HG03378 (cell line): ENCODE data around the gene ASAP2.
"Not testable (repeated sequence)": the region's sequence is repeated elsewhere in the genome, so short reads cannot be mapped to it uniquely, and the experiment has no call there.

Experiments
- ATAC-seq: cut with Tn5 transposase; IDR thresholded peaks from one replicate; pipeline ENCODE4 v1.9.1; 2021; ENCODE audit warnings: mild to moderate bottlenecking, moderate library complexity; ENCODE audit not compliant: unreplicated experiment

The ASAP2 gene

DNA sequence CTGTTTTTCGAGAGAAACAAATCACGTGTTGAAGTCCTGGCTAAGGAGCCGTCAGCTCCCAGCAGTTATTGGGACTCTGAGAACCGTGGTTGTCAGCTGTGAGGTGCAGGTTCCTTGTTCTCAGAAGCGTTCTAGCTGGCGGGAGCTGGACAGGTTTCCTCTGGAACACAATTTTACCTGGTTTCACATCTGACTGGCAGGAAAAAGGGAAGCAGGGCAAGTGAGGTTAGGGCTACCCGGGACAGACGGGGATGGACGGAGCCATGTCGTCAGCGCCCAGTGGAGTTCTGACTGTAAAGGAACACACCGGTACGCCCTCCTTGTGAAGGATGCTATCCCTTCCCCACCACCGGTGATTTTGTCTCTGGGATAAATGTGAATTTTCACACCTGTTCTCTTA, 190.6 kb downstream of the ASAP2 start:
- no peak for ATAC-seq

DNA sequence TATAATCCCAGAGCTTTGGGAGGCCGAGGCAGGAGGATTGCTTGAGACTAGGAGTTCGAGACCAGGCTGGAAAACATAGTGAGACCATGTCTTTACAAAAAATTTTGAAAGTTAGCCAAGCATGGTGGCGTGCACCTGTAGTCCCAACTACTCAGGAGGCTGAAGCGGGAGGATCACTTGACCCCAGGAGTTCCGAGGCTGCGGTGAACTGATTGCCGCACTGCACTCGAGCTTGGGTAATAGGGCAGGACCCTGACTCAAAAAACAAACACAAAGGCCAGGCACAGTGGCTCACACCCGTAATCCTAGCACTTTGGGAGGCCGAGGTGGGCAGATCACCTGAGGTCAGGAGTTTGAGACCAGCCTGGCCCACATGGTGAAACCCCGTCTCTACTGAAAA, 191.6 kb downstream of the ASAP2 start:
- ATAC-seq: not testable (repeated sequence)

DNA sequence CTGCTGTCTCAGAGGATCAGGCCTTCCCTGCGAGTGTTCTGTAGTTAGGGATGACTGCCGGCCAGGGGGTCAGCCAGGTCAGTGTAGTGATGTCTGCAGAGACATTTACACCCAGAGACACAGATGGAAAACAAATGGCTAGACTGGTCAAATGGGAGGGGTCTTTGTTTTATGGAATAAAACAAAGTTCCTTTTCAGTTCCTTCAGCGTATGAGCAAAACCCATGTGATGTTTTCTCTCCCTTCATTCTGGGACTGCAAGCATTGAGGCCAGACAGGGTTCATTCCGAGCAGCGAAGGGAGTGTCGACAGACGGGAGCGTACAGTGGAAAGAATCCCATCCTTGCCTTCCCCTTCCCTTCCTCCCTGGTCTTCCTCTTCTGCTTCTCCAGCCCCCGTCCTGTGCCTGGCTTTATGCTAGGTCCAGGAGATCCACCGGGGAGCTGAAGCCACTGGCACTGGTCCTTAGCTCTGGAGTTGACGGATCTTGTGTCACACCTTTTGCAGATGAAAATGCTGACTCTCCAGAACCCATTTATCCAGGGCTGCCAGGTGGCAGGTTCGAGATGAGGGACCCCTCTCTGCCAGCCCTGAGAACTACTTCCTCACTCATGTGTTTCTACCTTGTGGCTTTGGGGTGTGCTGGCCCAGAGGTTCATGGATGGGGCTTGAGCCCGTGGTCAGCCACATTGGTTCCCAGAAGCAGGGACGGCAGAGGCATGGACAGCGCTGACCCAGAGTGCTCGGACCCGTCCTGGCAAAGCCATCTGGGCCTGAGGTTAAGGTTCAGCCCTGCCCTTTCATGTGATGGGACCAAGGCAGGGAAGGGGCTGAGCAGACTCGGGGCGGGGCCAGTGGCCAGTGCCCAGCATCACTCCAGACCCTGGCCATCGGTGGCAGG, 192.5 kb downstream of the ASAP2 start:
- ATAC-seq: no peak

DNA sequence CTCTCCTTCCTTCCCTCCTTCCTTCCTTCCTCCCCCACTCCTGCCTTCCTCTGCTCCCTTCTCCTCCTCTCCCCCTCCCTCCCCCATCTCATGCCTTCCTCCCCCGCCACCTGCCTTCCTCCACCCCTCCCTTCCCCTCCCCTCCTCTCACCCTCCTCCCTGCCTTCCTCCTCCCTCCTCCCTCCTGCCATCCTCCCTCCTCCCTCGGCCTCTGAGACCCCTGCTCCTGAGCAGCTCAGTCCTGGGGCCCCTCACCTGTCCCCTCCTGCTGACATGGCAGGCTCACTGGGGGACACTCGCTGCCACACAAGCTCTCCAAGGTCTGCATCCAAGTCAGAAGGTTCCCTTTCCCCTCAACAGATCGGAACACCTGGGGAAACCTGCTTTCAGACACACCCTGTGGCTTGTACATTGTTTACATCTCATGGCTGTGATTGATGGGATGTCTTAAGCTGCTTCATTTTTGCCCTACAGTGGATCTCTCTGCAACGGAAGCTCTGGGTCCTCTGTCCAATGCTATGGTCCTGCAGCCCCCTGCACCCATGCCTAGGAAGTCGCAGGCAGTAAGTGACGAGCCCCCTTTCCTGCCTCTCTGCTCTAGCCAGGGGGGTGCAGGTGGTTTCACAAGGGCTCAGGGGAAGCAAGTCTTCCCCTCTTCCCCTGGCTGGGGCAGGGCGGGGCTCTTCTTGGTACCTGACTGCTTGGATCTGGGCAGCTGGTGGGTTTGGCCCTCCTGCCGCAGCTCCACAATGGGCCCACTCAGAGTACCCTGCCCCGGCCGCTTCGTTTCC, 193.9 kb downstream of the ASAP2 start:
- ATAC-seq: no peak

DNA sequence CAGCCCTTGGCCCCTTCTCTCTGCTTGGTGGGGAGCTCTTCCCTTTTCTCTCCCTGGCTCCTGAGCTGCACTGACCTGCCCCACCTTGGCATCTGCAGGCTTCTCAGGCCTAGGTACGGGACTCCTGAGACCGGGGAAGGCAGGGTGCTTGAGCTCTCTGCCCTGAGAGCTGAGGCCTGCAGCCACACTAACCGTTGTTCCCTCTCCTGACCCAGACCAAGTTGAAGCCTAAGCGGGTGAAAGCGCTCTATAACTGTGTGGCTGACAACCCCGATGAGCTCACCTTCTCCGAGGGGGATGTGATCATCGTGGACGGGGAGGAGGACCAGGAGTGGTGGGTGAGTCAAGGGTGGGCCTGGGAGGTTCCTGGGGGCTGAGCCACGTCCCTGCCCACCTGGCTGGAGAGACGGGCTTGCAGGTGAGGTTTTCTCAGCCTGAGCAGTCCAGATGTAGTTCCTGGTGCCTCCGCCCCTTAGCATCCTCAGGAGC, 194.5 kb downstream of the ASAP2 start:
- ATAC-seq: no peak

DNA sequence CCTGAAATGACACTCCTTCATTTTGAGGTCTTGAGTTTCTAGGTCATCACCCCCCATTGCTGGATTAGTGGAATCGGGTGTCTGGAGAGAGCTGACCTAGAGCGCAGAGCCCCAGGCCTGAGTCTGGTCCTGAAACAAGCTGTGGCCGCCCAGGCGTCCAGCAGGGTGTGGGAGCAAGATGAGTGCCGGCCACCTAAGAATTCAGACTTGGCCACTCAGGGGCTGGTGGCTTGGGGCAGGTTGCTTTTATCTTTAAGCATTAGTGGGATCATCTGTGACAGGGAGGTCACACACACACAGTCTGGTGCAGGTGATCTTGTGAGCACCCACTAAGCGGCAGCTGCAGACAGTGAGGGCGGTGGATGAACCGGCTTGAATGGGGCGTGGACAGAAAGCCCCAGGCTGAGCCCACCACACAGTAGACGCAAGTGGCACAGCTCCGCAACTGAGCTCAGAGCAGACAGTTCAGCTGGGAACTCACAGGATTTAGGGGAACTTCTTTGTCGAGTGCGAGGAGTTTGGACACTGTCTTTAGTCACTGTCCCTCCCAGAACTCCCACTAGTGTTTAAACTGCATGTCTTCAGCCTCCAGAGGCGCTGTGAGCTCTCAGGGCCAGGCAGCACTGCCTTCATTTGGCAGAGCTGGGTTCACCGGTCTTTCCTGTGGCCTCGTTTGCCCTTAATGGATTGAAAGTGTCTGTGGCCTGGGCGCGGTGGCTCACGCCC, 195.2 kb downstream of the ASAP2 start:
- no peak for ATAC-seq

DNA sequence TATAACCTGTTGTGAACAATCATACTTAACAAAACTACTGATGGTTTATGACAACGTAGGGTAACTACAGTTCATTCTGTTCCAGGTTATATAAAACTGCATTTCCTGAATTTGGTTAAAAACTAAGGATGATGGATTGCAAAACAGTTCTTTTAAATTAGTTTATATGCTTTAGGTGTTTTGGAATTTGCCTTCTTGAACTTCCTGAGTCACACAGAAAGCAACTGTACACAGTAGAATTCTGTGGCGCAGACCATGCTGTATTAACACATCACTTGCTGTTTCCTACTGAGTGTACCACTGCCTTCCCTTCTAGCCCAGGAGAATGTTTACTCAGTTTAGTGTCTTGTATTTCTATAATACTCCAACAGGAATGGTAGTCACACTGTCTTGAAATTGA, 197.3 kb downstream of the ASAP2 start:
- ATAC-seq: no peak

DNA sequence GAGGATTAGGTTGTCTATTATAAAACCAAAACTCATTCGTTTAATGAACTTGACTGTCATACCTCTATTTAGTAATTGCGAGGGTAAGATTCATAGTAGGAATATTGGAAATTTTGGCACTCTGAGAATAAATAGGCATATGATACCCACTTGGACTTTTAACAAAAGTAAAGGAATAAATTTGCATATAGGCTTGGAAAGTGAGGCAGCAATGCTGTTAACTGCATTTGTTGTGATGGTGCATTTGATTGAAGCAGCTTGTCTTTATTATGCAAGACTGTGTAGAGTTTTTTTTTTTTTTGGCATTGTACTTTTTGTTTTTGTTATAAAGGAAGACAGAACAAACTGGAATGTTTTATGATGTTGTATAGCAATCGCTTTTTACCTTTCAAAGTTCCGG, 197.8 kb downstream of the ASAP2 start:
- ATAC-seq: no peak

DNA sequence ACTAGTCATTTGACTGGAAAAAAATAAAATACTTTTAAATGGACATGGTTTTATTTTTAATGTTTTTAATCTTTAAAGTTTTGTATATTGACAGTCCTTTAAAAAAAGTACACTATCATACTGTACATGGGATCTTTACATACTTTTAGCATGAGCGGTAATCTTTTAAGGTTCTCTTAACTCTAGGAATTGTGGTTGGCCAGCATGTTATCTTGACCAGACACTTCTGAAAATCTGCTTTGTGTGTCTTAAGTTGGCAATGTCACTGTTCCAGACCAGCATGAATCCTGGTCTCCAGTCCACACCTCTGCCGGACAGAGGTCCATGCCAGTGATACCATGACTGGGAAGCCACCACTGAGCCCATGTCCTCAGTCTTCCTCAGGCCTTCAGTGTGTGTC, 199.0 kb downstream of the ASAP2 start:
- no peak for ATAC-seq

DNA sequence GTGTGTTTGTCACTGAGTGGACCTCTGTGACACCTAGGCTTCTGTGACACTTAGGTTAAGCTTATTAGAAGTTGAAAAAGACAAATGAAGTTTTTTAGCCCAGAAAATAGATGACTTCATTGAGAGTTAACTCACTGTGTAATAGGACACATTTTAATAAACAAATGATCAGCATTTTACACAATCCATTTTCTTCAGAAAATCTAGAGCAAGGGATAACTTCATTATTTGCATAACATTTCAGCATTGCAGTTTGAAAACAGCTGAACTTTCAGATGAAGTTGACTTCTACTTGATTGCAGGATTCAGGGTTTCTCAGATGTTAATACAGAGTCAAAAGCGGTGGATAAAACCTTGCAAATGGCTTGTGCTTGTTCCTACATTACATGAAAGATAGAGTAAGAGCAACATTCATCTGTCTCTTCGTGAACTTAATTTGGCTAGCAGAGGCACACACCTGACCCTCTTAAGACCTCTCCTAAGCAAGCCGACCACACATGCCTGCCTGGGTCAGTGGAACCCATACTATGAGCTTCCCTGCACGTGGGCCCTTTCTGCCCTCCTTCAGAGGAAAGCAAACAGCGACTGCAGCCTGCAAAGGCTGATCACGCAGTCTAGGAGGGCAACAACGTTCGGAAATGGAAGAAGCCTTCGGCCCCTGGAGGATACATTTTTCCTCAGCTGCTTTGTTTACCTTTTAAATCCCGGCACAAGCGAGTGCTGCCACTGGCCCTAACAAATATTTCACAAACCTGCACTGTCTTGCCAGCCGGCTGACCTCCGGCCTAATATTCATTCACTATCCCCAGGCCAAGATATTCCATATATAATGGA, 200.1 kb downstream of the ASAP2 start:
- ATAC-seq: no peak

DNA sequence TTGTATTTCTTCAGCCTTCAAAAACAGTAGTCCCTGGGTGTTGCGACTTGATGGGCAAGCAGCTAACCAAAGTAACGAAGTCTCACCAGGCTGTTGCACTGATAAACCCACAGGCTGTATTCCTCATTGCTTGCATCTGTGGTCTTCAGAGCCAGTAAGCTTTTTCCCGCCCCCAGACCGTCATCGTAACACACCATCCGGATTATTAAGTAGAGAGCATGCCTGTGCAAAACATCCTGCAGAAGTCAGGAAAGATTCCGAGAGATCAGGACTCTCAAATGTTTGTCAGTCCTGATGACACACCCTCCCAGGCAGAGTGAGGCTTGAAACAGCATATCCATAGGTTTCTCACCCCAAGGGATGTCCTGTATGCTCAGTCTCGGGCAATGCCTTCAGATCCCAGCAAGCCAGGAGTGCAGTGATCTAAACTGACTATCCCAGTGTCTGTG, 200.8 kb downstream of the ASAP2 start:
- no peak for ATAC-seq

DNA sequence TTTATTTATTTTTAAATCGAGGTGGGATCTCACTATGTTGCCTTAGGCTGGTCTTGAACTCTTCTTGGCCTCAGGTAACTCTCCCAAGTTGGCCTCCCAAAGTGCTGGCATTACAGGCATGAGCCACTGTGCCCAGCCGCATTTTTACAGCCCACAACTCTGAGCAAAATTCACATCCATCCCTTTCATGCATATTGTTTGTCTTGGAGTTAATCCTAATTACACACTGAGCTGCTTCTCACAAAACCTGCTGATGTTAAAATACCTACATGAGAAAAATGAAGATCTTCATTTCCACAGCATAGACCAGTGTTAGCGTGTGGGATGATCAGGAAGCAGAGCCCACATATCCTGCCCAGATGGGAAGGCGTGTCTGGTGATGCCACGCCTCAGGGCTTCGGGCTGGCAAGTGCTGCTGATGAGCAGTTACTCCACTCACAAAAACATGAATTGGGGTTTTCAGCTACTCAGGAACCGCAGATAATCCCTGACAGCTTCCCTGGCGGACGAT, 202.1 kb downstream of the ASAP2 start:
- ATAC-seq: no peak

DNA sequence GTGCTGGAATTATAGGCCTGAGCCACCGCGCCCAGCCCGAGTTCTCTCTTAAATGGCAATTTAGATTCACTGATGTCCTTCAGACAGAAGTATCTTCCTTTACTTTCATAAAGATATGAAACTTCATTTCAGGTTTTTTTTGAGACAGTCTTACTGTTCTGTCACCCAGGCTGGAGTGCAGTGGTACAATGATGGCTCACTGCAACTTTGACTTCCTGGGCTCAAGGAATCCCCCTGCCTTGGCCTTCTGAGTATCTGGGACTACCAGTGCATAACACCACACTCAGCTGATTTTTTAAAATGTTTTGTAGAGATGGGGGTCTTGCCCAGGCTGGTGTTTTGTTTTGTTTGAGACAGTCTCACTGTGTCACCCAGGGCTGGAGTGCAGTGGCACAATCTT, 203.5 kb downstream of the ASAP2 start:
- no peak for ATAC-seq

DNA sequence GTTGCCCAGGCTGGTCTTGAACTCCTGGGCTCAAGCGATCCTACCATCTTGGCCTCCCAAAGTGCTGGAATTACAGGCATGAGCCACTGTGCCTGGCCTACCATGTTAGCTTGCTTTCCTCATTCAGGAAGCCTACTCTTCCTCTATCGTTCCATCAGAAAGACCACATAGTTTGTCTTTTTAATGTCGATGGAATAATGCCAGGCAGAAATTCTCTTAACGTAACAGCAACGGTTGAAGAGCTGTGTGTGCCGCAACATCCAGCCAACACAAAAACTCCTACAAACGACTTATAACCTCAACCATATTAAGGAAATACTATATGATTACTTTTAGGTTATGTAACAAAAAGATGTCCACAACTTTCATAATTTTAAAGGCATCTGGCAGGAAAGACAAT, 206.2 kb downstream of the ASAP2 start:
- no peak for ATAC-seq

DNA sequence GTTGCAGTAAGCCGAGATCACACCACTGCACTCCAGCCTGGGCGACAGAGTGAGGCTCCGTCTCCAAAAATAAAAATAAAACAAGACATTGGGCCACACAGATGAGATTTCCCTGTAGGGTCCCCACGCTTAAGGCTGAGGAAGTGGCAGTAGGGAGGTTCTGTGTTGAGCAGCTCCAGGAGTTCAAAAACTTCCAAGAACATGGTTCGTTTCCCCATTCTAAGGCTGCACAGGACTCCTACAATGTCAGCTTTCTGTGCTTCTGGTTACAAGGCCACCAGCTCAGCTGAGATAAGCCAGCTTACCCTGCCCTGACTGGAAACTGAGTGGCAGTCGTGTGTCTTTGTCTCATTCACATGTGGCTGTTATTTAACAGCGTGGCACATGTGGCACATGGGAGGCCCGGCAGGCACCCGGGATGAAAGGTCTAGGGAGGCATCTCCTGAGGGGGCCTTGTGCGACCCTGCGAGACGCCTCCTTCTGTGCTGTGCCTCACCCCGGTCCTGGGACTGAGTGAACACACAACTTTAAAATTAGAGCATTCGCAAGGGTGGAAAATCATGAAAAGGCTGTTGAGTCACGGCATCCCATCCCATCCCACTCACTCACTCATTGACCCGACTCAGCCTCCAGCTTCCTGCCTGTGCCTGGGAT, 209.0 kb downstream of the ASAP2 start:
- ATAC-seq: no peak

DNA sequence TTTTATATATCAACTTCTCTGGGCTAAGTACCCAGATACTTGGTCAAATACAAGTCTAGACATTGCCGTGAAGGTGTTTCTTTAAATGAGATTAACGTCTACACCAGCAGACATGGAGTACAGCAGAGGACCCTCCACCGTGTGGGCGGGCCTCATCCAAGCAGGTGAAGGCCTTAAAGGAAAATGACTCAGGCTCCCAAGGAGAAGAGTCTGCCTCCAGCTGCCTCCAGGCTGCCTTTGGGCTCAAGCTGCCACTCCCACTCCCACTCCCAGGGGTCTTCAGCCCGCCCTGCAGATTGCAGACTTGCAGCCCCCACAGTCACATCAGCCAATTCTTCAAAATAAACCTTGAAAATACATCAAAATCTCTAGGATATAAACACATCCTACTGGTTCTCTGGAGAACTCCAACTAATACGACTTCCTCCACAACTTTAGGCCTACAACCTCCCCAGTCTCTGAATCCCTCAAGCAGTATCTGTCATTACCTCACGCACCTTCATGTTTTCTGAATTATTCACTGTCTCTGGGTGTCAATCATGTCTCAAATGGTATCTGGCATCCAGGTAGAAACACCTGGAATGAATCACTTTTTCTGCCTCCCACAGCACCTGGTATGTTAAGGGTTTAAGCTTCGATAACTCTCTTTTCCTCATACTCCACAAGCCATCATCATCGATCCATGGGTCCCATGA, 209.8 kb downstream of the ASAP2 start:
- ATAC-seq: no peak

DNA sequence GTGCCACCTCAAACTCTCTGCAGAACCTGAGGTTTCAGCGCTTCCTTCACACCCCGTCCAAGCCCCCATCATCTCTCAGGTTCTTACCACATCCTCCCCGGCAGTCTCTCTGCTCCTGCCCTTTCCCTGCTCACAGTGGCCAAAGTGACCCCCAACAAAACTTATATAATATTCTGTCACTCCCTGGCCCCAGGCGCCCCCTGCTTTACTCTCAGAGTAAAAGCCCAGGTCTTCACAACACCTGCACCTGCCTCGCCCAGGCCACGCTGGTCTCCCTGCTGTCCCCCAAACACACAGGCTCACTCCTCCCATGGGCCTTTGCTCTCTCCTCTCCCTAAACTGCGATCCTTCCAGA, 210.3 kb downstream of the ASAP2 start:
- ATAC-seq: no peak

DNA sequence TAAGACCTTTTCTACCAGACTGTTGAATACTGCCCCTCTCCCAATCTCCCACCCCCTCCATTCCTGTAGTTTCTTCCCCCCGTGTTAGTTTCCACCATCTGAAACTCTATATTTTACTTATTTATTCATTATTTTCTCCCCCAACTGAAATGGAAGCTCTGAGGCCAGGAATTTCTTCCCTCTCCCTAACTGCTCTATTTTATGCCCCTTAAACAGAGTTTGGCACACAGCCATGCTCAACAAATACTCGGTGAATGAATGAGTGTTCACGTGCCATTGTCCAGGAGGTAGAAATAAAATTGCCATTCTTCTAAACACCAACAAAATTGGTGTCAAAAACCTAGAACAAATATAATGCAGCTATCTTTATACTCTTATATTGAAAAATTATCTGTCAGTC, 211.1 kb downstream of the ASAP2 start:
- no peak for ATAC-seq

DNA sequence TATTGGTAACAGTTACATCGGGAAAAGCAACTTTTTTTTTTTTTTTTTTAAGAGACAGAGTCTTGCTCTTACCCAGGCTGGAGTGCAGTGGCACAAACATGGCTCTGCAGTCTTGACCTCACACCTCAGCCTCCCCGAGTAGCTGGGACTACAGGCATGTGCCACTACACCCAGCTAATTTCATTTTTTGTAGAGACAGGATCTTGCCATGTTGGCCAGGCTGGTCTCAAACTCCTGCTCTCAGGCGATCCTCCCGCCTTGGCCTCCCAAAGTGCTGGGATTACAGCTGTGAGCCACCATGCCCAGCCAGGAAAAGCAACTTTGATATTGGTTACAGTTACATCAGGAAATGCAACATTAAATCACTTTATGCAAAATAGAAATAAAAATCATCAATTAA, 212.1 kb downstream of the ASAP2 start:
- no peak for ATAC-seq
